Stomach (tissue), 9 donors: ENCODE measurements around the gene MSI2. TPM values are rescaled to one million over a fixed set of nuclear protein-coding genes. Genes with fewer than 3 reads are reported as not detected.
A peak's percentile ranks its signal among the peaks of the same experiment; 100 is the strongest.

ENCODE experiments used
- DNase-seq, 2 donors: peaks; one replicate each; pipeline versions ENCODE4 v3.0.0 to v3.0.0-alpha.2; 2013 to 2019
- H3K27ac ChIP-seq, 5 donors: fragments of 200-600 bp in 4 of 5; sonication (generic) in 4 of 5; one replicate each; pipeline ENCODE4 v1.5.1; 2013 to 2019; ENCODE audit warnings: mild to moderate bottlenecking in 1 of 5, moderate library complexity in 1 of 5
- H3K27me3 ChIP-seq, 3 donors: fragments of 200-600 bp; sonication (generic); one replicate each; pipeline ENCODE4 v1.5.1; 2017 to 2019; ENCODE audit warnings: mixed run types in 1 of 3
- H3K36me3 ChIP-seq, 4 donors: fragments of 200-600 bp; sonication (generic); 1 replicate in 3 of 4; 2 replicates in 1 of 4; pipeline ENCODE4 v1.5.1; 2016 to 2019
- H3K4me1 ChIP-seq, 4 donors: fragments of 200-600 bp; sonication (generic); one replicate each; pipeline ENCODE4 v1.5.1; 2016 to 2019
- H3K4me3 ChIP-seq, 4 donors: fragments of 200-600 bp; sonication (generic) in 3 of 4; one replicate each; pipeline ENCODE4 v1.5.1; 2016 to 2019; ENCODE audit warnings: mild to moderate bottlenecking in 1 of 4
- H3K9me3 ChIP-seq, 4 donors: fragments of 200-600 bp; sonication (generic); one replicate each; pipeline ENCODE4 v1.5.1; 2016 to 2019
- CTCF ChIP-seq, 7 experiments: fragments of 450-650 bp in 4 of 7; fragments of 200-600 bp in 3 of 7; sonication (generic) in 3 of 7; IDR thresholded peaks; one replicate each; pipeline ENCODE4 v1.5.1; 2016 to 2019; ENCODE audit warnings: antibody characterized with exemption in 7 of 7, control low read depth in 2 of 7, mild to moderate bottlenecking in 1 of 7
- EP300 ChIP-seq: sonication (generic); formaldehyde crosslinking; IDR thresholded peaks from one replicate; pipeline ENCODE4 v1.6.1; 2017; ENCODE audit warnings: antibody characterized with exemption
- POLR2A ChIP-seq, 4 donors: fragments of 450-650 bp; IDR thresholded peaks; one replicate each; pipeline ENCODE4 v1.6.1; 2016; ENCODE audit warnings: antibody characterized with exemption in 4 of 4, control low read depth in 2 of 4, mild to moderate bottlenecking in 1 of 4, moderate library complexity in 1 of 4
- POLR2AphosphoS5 ChIP-seq, 3 donors: sonication (generic); formaldehyde crosslinking; IDR thresholded peaks; one replicate each; pipeline ENCODE4 v1.6.1; 2016; ENCODE audit warnings: antibody characterized with exemption in 3 of 3
- WGBS, 5 donors: extraction: QIAGEN DNeasy Blood & Tissue Kit in 3 of 5; methylation state at CpG; one replicate each; pipeline versions ENCODE4 v1.1.5 to v1.1.7; 2013 to 2018; 5-methylcytosine and 5-hydroxymethylcytosine counted together
- intact Hi-C: fragments of 100-400 bp; cut with DNase I; formaldehyde crosslinking; loops from one replicate; pipeline ENCODE4 v1.15.1; 2023; ENCODE audit warnings: low total_unique reads
- polyA plus RNA-seq, 3 donors: library from polyadenylated mRNA; stranded (reverse); fragments of 200-250 nt; gene quantifications; one replicate each; pipeline ENCODE4 v1.2.3, GENCODE V29; 2013
- total RNA-seq, 5 donors: library from RNA; depleted of rRNA; stranded (reverse); fragments of >200 nt; gene quantifications; one replicate each; pipeline versions ENCODE4 v1.1.0 to v1.2.3, GENCODE V29; 2014 to 2016
- donor health status: healthy with polysubstance abuse.
- donor health status: Bipolar disorder and iron deficiency.
- donor health status: healthy.

MSI2 gene
- total and polyA plus RNA-seq, 8 donors: 8.3 to 72.4 (median 22.9) TPM

- H3K27ac ChIP-seq: no peak overlapping the region
- H3K36me3 ChIP-seq: no peaks in the 10 kb centered on the region
- TF ChIP-seq POLR2AphosphoS5 (IDR thresholded peaks at IDR 0.05): no peak
- no peak for TF ChIP-seq POLR2A (IDR thresholded peaks at IDR 0.05)
- TF ChIP-seq CTCF (IDR thresholded peaks at IDR 0.05): no peak
- no peak for TF ChIP-seq EP300
- DNase-seq: peak in 1 of 2 donors; percentile 41
- H3K9me3 ChIP-seq: no peaks in the 10 kb centered on the region
- intact Hi-C loops: no loop called here
- H3K27me3 ChIP-seq: no peaks in the 10 kb centered on the region
- H3K4me3 ChIP-seq: no peak overlapping the region
- H3K4me1 ChIP-seq: no peaks in the 10 kb centered on the region
- 82 to 90% (median 85%) methylated on average over 9 of the region's 9 CpGs for WGBS, 5 donors
Observed at GRCh38 chr17:57584050-57584551, 327.8 kb downstream of the MSI2 start.

GRCh38 chr17:57585341-57586195 lies 329.2 kb downstream of the MSI2 start:
- Histone ChIP-seq H3K27me3 (no peaks in the 10 kb centered on the region), H3K27ac (no peak overlapping the region), H3K4me3 (no peak overlapping the region), H3K36me3 (no peaks in the 10 kb centered on the region), H3K4me1 (no peaks in the 10 kb centered on the region), H3K9me3 (no peaks in the 10 kb centered on the region)
- TF ChIP-seq CTCF (IDR thresholded peaks at IDR 0.05) (no peak), POLR2A (IDR thresholded peaks at IDR 0.05) (no peak), POLR2AphosphoS5 (IDR thresholded peaks at IDR 0.05) (no peak), EP300 (no peak)
- intact Hi-C loops: no loop called here
- no peak for DNase-seq
- WGBS, 5 donors: 90 to 92% (median 91%) methylated on average over 22 of the region's 22 CpGs

- TF ChIP-seq POLR2A (IDR thresholded peaks at IDR 0.05) (no peak), POLR2AphosphoS5 (IDR thresholded peaks at IDR 0.05) (no peak), CTCF (IDR thresholded peaks at IDR 0.05) (no peak), EP300 (no peak)
Observed at GRCh38 chr17:57586196-57586740, 329.9 kb downstream of the MSI2 start.

GRCh38 chr17:57586742-57587141 lies 330.4 kb downstream of the MSI2 start:
- WGBS, 5 donors: 88 to 94% (median 90%) methylated on average over 4 of the region's 4 CpGs
- no peaks in the 10 kb centered on the region for H3K27me3 ChIP-seq
- H3K4me1 ChIP-seq: no peaks in the 10 kb centered on the region
- no peak overlapping the region for H3K27ac ChIP-seq
- no peaks in the 10 kb centered on the region for H3K9me3 ChIP-seq
- no peak overlapping the region for H3K4me3 ChIP-seq
- H3K36me3 ChIP-seq: no peaks in the 10 kb centered on the region
- TF ChIP-seq POLR2A (IDR thresholded peaks at IDR 0.05): no peak
- TF ChIP-seq POLR2AphosphoS5 (IDR thresholded peaks at IDR 0.05): no peak
- TF ChIP-seq CTCF (IDR thresholded peaks at IDR 0.05): no peak
- no peak for TF ChIP-seq EP300
- intact Hi-C loops: no loop called here
- no peak for DNase-seq

More at GRCh38 chr17:57586196-57586740, 329.9 kb downstream of the MSI2 start:
- intact Hi-C loops: no loop called here
- no peaks in the 10 kb centered on the region for H3K4me1 ChIP-seq
- H3K9me3 ChIP-seq: no peaks in the 10 kb centered on the region
- 84 to 92% (median 86%) methylated on average over 5 of the region's 5 CpGs for WGBS, 5 donors
- H3K36me3 ChIP-seq: no peaks in the 10 kb centered on the region
- DNase-seq: no peak
- H3K4me3 ChIP-seq: no peak overlapping the region
- no peaks in the 10 kb centered on the region for H3K27me3 ChIP-seq
- no peak overlapping the region for H3K27ac ChIP-seq
